ENCODE measurements around the gene GRAMD2B. TPM values are rescaled to one million over a fixed set of nuclear protein-coding genes. Genes with fewer than 3 reads are reported as not detected.

The GRAMD2B gene
- total RNA-seq, 1 donor from 2014 or later, result 7.1 TPM

DNA sequence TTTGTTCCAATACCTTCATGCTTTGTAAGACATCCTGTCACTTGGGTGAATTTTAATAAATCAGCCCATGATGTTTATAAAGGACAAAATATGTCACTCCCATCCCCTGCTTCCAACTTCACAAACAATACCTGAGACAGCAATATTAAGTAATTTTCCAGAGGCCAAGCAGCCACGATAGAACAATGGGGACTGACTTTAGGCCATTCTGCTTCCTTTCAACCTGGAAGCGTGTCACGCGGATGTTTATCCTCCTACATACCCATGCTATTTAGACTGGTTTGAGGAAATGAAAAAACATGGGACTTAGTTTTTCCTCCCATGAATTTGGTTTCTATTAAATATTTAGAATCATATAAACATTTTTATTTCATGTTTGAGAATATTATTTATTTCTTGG is 82.9 kb downstream of the GRAMD2B start:
- H3K27me3 Mint-ChIP-seq (ENCODE audit: low read depth), result no peaks in the 10 kb centered on the region
- TF ChIP-seq, protein P1, sequence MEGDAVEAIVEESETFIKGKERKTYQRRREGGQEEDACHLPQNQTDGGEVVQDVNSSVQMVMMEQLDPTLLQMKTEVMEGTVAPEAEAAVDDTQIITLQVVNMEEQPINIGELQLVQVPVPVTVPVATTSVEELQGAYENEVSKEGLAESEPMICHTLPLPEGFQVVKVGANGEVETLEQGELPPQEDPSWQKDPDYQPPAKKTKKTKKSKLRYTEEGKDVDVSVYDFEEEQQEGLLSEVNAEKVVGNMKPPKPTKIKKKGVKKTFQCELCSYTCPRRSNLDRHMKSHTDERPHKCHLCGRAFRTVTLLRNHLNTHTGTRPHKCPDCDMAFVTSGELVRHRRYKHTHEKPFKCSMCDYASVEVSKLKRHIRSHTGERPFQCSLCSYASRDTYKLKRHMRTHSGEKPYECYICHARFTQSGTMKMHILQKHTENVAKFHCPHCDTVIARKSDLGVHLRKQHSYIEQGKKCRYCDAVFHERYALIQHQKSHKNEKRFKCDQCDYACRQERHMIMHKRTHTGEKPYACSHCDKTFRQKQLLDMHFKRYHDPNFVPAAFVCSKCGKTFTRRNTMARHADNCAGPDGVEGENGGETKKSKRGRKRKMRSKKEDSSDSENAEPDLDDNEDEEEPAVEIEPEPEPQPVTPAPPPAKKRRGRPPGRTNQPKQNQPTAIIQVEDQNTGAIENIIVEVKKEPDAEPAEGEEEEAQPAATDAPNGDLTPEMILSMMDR (conservative IDR thresholded peaks at IDR 0.05), result no peak
- no peaks in the 10 kb centered on the region for H3K36me3 Mint-ChIP-seq (ENCODE audit: low read depth)
- peaks cover 2% of the 10 kb centered on the region for H3K9me3 Mint-ChIP-seq
- DNase-seq (ENCODE audit: low read depth, low spot score), result no peak
- no peak overlapping the region for H3K4me3 Mint-ChIP-seq
- no peak overlapping the region for H3K27ac Mint-ChIP-seq (ENCODE audit: unreplicated experiment)
- peaks cover 24% of the 10 kb centered on the region for H3K4me1 Mint-ChIP-seq

DNA sequence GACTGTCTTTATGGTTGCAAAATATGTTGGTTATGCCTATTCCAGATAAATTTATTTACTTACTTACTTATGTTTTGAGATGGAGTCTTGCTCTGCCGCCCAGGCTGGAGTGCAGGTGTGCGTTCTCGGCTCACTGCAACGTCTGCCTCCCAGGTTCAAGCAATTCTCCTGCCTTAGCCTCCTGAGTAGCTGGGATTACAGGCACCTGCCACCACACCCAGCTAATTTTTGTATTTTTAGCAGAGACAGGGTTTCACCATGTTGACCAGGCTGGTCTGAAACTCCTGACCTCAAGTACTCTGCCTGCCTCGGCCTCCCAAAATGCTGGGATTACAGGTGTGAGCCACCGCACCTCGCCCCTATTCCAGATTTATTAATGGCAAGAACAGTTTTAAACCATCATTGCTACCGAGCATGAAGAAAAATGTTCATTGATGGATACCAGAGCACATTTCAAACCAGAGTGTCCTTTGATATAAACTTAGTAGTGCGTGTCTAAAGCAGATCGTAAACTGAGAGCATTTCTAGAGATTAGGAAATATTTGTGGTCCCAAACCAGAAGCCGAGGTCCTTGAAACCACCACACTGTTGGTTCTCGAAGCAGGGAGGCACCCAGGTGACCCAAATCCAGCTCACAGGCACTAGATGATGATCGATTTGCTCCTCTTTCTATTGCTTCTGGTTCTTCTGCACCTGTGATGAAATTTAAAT is 85.2 kb downstream of the GRAMD2B start:
- no peak overlapping the region for H3K4me3 Mint-ChIP-seq
- TF ChIP-seq, protein P1 (conservative IDR thresholded peaks at IDR 0.05), result no peak
- no peaks in the 10 kb centered on the region for H3K36me3 Mint-ChIP-seq (ENCODE audit: low read depth)
- DNase-seq (ENCODE audit: low read depth, low spot score), result no peak
- H3K9me3 Mint-ChIP-seq, result peaks cover 9% of the 10 kb centered on the region
- no peaks in the 10 kb centered on the region for H3K27me3 Mint-ChIP-seq (ENCODE audit: low read depth)
- H3K27ac Mint-ChIP-seq (ENCODE audit: unreplicated experiment), result no peak overlapping the region
- H3K4me1 Mint-ChIP-seq, result peaks cover 33% of the 10 kb centered on the region

DNA sequence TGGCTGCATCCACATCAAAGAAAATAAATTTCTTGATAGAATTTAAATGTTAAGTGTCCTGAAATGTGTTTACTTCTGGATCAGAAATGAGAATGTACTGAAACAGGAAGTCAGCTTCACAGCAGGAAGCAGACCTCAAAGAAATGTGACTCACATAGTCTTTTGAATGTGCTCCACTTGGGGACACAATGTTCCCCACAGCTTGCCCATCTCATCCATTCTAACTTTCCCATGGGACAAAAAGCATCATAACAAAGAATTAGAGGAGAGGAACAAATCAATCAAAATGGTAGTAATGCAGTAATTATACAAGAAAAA is 85.7 kb downstream of the GRAMD2B start:
- Mint-ChIP-seq H3K9me3 (peaks cover 9% of the 10 kb centered on the region), H3K27ac (ENCODE audit: unreplicated experiment) (no peak overlapping the region), H3K27me3 (ENCODE audit: low read depth) (no peaks in the 10 kb centered on the region), H3K4me1 (peaks cover 33% of the 10 kb centered on the region), H3K36me3 (ENCODE audit: low read depth) (no peaks in the 10 kb centered on the region), H3K4me3 (no peak overlapping the region)
- TF ChIP-seq, protein P1 (conservative IDR thresholded peaks at IDR 0.05), result no peak
- no peak for DNase-seq (ENCODE audit: low read depth, low spot score)

DNA sequence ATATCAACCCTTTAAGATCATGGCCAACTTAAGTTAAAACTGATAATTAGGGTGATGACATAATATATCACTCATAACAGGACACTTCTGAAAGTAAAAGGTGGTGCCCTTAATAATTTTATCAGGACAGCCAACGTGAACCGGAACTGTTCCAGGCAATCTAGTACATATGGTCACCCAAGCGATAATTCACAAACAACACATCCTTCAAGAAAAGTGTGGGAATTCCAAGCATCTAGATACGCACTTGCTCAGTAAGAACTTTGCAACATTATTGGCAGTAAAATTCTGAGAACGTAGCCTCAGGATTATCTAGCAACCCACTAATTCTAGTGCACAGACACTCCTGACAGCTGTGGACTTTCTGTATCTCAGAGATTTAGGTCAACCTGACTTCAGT is 86.1 kb downstream of the GRAMD2B start:
- Mint-ChIP-seq H3K9me3 (peaks cover 9% of the 10 kb centered on the region), H3K27ac (ENCODE audit: unreplicated experiment) (no peak overlapping the region), H3K4me1 (peaks cover 32% of the 10 kb centered on the region), H3K27me3 (ENCODE audit: low read depth) (no peaks in the 10 kb centered on the region), H3K36me3 (ENCODE audit: low read depth) (no peaks in the 10 kb centered on the region), H3K4me3 (no peak overlapping the region)
- DNase-seq (ENCODE audit: low read depth, low spot score), result no peak
- TF ChIP-seq, protein P1 (conservative IDR thresholded peaks at IDR 0.05), result no peak

DNA sequence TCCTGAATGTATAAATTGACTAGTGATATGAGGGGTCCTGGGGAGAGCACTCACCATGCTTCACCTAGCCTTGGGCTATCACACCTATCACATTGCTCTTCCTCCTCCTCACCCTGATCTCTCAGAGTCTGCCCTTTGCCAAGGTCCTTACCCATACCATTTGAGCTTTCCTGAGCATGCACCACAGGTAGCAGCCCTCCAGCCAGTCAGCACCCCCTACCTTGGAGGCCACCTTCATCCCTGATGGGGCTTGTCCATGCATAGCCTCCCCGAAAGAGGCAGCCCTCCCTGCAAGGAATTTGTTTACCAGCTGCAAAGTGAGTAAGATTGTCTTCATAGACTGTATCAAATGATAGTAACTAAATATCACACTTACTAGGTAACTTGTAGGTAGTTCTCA is 88.8 kb downstream of the GRAMD2B start:
- Mint-ChIP-seq H3K9me3 (peaks cover 8% of the 10 kb centered on the region), H3K27me3 (ENCODE audit: low read depth) (no peaks in the 10 kb centered on the region), H3K27ac (ENCODE audit: unreplicated experiment) (no peak overlapping the region), H3K36me3 (ENCODE audit: low read depth) (no peaks in the 10 kb centered on the region), H3K4me3 (no peak overlapping the region), H3K4me1 (peaks cover 47% of the 10 kb centered on the region)
- no peak for DNase-seq (ENCODE audit: low read depth, low spot score)
- TF ChIP-seq, protein P1 (conservative IDR thresholded peaks at IDR 0.05), result no peak

All from neural crest cell (in vitro differentiated cells).